Myometrial cell (primary cell): ENCODE measurements around the gene ZMYND12. TPM values are rescaled to one million over a fixed set of nuclear protein-coding genes. Genes with fewer than 3 reads are reported as not detected.

Experiments
- total RNA-seq: library from RNA; depleted of rRNA; stranded (reverse); fragments of >200 nt; gene quantifications from 2 replicates; pipeline ENCODE4 v1.2.3, GENCODE V29; 2015

ZMYND12 gene, protein sequence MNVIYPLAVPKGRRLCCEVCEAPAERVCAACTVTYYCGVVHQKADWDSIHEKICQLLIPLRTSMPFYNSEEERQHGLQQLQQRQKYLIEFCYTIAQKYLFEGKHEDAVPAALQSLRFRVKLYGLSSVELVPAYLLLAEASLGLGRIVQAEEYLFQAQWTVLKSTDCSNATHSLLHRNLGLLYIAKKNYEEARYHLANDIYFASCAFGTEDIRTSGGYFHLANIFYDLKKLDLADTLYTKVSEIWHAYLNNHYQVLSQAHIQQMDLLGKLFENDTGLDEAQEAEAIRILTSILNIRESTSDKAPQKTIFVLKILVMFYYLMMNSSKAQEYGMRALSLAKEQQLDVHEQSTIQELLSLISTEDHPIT
- total RNA-seq, result under 0.01 and 2.1 TPM in 2 replicates

GRCh38 chr1:42456010-42456753 lies at the start of gene ZMYND12, which contains the start of gene PPCS:
Gene ZMYND12 (minus strand): TSS chr1:42456022. CDS start chr1:42455997, 25 bp downstream.
Gene PPCS (plus strand): TSS chr1:42456543. CDS start chr1:42456566, 23 bp downstream.

GRCh38 chr1:42462828-42463763 lies 7.3 kb upstream of the ZMYND12 start, which contains the start of gene CCDC30:
Gene CCDC30 (plus strand): TSS chr1:42463286. CDS start chr1:42480552, 17,266 bp downstream.

GRCh38 chr1:42380586-42381279 lies 75.1 kb downstream of the ZMYND12 start, which contains the start of gene RIMKLA:
Gene RIMKLA (plus strand): TSS chr1:42380792. CDS start chr1:42380935, 143 bp downstream.

Other genes with a start within 250 kb of the ZMYND12 start
- 13.0 and 18.3 TPM in 2 replicates for gene FOXJ3, start 120.8 kb downstream of the ZMYND12 start, total RNA-seq
- not detected in 2 replicates for gene RIMKLA, start 75.2 kb downstream of the ZMYND12 start, total RNA-seq
- 69.1 and 80.7 TPM in 2 replicates for gene PPCS, start 521 bp upstream of the ZMYND12 start, total RNA-seq
- 0.29 and 0.71 TPM in 2 replicates for gene CCDC30, start 7.3 kb upstream of the ZMYND12 start, total RNA-seq
- gene PPIH, start 202.4 kb upstream of the ZMYND12 start, total RNA-seq, result 48.6 and 73.2 TPM in 2 replicates
- gene YBX1, start 226.4 kb upstream of the ZMYND12 start, total RNA-seq, result 864 and 952 TPM in 2 replicates